ENCODE data around the gene NUP153.

The NUP153 gene

GRCh38 chr6:17700421-17701416 is 6.0 kb downstream of the NUP153 start:
- peaks cover 15% of the 10 kb centered on the region for H3K4me1 ChIP-seq (ENCODE audit: insufficient read depth, poor library complexity, severe bottlenecking)
- H3K9me3 ChIP-seq (ENCODE audit: severe bottlenecking) = no peaks in the 10 kb centered on the region
- H3K27ac ChIP-seq (ENCODE audit: poor library complexity, severe bottlenecking) = no peak overlapping the region
- H3K36me3 ChIP-seq (ENCODE audit: low read depth) = peaks cover 22% of the 10 kb centered on the region
- ATAC-seq (ENCODE audit: low read depth) = no peak
- no peak for DNase-seq (ENCODE audit: low spot score)
- no peaks in the 10 kb centered on the region for H3K27me3 ChIP-seq (ENCODE audit: insufficient read depth, poor library complexity, severe bottlenecking)
- no peak overlapping the region for H3K4me3 ChIP-seq (ENCODE audit: severe bottlenecking)
- TF ChIP-seq, protein P1, sequence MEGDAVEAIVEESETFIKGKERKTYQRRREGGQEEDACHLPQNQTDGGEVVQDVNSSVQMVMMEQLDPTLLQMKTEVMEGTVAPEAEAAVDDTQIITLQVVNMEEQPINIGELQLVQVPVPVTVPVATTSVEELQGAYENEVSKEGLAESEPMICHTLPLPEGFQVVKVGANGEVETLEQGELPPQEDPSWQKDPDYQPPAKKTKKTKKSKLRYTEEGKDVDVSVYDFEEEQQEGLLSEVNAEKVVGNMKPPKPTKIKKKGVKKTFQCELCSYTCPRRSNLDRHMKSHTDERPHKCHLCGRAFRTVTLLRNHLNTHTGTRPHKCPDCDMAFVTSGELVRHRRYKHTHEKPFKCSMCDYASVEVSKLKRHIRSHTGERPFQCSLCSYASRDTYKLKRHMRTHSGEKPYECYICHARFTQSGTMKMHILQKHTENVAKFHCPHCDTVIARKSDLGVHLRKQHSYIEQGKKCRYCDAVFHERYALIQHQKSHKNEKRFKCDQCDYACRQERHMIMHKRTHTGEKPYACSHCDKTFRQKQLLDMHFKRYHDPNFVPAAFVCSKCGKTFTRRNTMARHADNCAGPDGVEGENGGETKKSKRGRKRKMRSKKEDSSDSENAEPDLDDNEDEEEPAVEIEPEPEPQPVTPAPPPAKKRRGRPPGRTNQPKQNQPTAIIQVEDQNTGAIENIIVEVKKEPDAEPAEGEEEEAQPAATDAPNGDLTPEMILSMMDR (IDR thresholded peaks at IDR 0.05; ENCODE audit: poor library complexity, severe bottlenecking) = no peak

- Histone ChIP-seq H3K4me1 (ENCODE audit: insufficient read depth, poor library complexity, severe bottlenecking) (no peaks in the 10 kb centered on the region), H3K36me3 (ENCODE audit: low read depth) (peaks cover 40% of the 10 kb centered on the region), H3K27ac (ENCODE audit: poor library complexity, severe bottlenecking) (no peak overlapping the region), H3K4me3 (ENCODE audit: severe bottlenecking) (no peak overlapping the region), H3K9me3 (ENCODE audit: severe bottlenecking) (no peaks in the 10 kb centered on the region), H3K27me3 (ENCODE audit: insufficient read depth, poor library complexity, severe bottlenecking) (no peaks in the 10 kb centered on the region)
- DNase-seq (ENCODE audit: low spot score) (no peak), ATAC-seq (ENCODE audit: low read depth) (0 out of 3 replicates have a peak, but pooled peaks have one; percentile 19)
- TF ChIP-seq, protein P1 (IDR thresholded peaks at IDR 0.05; ENCODE audit: poor library complexity, severe bottlenecking) = no peak
These were observed 14.7 kb downstream of the NUP153 start for GRCh38 chr6:17691925-17692538.

DNA sequence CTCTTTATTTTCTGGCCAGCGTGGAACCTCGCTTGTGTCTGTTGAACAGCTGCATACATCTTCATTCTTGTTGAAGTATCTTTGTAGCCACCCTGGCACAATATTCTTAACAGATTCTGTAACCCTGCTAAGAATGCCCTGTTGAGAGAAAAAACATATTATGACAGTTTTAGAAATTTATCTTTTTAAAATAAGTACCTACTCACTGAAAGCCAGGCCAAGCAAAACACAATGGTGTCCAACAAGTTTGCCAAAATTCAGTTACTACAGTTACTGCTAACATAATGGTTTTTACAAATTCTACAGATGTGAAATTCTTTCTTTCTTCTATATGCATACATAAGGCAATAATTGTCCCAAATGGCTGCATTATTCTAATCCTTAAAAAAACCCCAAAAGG is 18.2 kb downstream of the NUP153 start:
- H3K9me3 ChIP-seq (ENCODE audit: severe bottlenecking) = no peaks in the 10 kb centered on the region
- no peak for ATAC-seq (ENCODE audit: low read depth)
- no peaks in the 10 kb centered on the region for H3K4me1 ChIP-seq (ENCODE audit: insufficient read depth, poor library complexity, severe bottlenecking)
- no peaks in the 10 kb centered on the region for H3K27me3 ChIP-seq (ENCODE audit: insufficient read depth, poor library complexity, severe bottlenecking)
- TF ChIP-seq, protein P1 (IDR thresholded peaks at IDR 0.05; ENCODE audit: poor library complexity, severe bottlenecking) = no peak
- no peak overlapping the region for H3K27ac ChIP-seq (ENCODE audit: poor library complexity, severe bottlenecking)
- H3K4me3 ChIP-seq (ENCODE audit: severe bottlenecking) = no peak overlapping the region
- DNase-seq (ENCODE audit: low spot score) = no peak
- peaks cover 54% of the 10 kb centered on the region for H3K36me3 ChIP-seq (ENCODE audit: low read depth)

DNA sequence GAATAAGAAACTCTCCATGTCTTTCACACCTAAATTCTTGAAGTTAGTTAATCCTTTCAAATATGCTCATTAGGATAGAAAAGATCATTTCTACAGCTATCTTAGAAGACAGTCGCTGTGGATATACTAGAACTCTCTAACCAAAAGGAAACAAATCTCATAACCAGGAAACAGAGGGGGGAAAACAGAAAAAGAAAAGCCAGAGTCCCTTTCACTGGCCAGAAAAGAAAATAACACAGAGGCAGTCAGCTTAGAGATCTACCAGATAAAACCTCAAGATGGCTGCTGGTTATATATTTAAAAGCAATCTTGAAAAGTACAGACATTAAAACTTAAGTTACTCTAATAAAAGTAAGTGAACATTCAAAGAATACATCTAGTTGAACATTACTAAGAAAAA is 19.6 kb downstream of the NUP153 start:
- H3K27me3 ChIP-seq (ENCODE audit: insufficient read depth, poor library complexity, severe bottlenecking) = no peaks in the 10 kb centered on the region
- ATAC-seq (ENCODE audit: low read depth) = no peak
- H3K4me1 ChIP-seq (ENCODE audit: insufficient read depth, poor library complexity, severe bottlenecking) = no peaks in the 10 kb centered on the region
- H3K36me3 ChIP-seq (ENCODE audit: low read depth) = peaks cover 56% of the 10 kb centered on the region
- H3K4me3 ChIP-seq (ENCODE audit: severe bottlenecking) = no peak overlapping the region
- TF ChIP-seq, protein P1 (IDR thresholded peaks at IDR 0.05; ENCODE audit: poor library complexity, severe bottlenecking) = no peak
- DNase-seq (ENCODE audit: low spot score) = no peak
- H3K9me3 ChIP-seq (ENCODE audit: severe bottlenecking) = no peaks in the 10 kb centered on the region
- H3K27ac ChIP-seq (ENCODE audit: poor library complexity, severe bottlenecking) = no peak overlapping the region

All from RWPE2 (cell line).